Coronary artery (tissue), 2 donors: Measurements from ENCODE around the gene UBAP1L.
A peak's percentile ranks its signal among the peaks of the same experiment; 100 is the strongest.

ENCODE experiments used
- DNase-seq: peaks from one replicate; pipeline ENCODE4 v3.0.0-alpha.2; 2017; ENCODE audit warnings: low spot score
- H3K27ac ChIP-seq, 2 donors: fragments of 200-600 bp; sonication (generic); one replicate each; pipeline ENCODE4 v1.5.1; 2016 to 2019
- H3K4me3 ChIP-seq: fragments of 200-600 bp; sonication (generic); 2 replicates; pipeline ENCODE4 v1.5.1; 2016; ENCODE audit warnings: mild to moderate bottlenecking, moderate library complexity
- CTCF ChIP-seq: fragments of 200-600 bp; sonication (generic); IDR thresholded peaks from one replicate; pipeline ENCODE4 v1.5.1; 2019; ENCODE audit warnings: antibody characterized with exemption

UBAP1L gene

DNA sequence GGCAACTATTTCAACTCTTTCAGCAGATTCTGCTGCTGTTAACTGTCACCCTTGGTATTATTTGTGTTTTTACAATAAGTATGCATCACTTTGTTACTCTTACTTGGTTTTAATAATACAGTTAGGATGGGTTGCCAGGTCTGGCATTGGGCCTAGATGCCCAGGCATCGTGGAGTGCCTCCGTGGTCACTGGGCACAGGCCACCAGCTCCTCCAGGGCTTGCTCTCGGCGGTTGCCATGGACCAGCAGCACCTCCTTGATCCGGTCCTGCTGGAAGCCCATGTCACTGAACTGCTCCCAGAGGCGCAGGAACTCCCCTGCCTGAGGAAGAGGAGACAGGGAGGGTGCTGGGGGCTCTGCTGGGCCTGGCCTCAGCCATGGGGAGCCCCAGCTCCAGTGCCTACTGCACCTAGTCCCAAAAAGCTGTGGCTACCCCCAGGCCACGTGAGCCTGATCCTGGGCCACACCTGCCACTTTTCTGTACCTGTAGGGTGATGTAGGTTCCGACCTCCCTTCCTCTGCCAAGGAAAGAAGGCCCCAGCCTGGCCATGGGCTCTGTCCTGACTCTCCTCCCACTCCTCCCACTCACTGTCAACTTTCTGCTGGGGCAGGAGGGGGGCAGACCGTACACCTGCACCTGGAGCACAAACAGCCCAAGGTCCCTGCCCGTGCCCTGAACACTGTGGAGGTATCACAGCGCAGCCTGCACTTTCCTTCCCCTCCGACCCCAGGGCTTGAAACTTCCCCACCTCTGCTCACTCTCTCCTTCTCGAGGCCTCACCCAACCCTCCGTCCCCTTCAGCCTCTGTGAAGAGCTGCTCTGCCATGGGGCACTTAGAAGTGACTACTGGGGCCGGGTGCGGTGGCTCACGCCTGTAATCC is 21.8 kb downstream of the UBAP1L start:
- peak overlapping the region; percentile 76 to 94 for H3K27ac ChIP-seq
- TF ChIP-seq CTCF = no peak
- no peak overlapping the region for H3K4me3 ChIP-seq
- DNase-seq = peak; percentile 72

GRCh38 chr15:65091946-65092770 is 22.8 kb downstream of the UBAP1L start:
- DNase-seq = peak; percentile 59
- TF ChIP-seq CTCF = no peak
- peak overlapping the region; percentile 76 to 94 for H3K27ac ChIP-seq
- no peak overlapping the region for H3K4me3 ChIP-seq

DNA sequence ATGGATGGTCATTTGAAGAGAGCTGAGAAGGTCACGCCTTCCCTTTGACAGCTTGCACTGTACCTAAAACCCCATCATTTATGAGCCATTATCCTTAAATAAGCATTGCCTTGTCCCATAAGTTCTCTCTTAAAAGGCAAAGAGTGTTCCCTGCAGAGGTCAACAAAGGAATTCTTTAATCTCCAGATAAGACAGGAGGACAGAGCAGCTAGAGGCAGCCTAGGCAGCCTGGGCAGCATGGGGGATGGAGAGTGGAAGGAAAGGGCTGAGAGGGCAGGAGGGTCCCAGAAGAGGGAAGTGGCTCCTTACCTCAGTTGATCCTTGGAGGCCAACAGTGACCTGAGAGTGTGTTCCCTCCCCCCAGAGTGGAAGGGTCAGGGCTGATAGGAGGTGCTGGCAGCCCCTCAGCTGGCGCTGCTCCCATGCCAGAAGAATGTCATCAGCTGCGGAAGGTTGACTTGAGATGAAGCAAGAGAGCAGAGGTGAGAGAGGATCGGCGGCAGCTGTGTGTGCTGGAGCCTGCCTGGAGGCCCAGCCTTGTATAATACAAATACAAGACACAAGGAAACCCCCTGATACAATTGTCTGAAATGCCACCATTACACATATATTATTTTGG is 25.7 kb downstream of the UBAP1L start:
- DNase-seq = no peak

DNA sequence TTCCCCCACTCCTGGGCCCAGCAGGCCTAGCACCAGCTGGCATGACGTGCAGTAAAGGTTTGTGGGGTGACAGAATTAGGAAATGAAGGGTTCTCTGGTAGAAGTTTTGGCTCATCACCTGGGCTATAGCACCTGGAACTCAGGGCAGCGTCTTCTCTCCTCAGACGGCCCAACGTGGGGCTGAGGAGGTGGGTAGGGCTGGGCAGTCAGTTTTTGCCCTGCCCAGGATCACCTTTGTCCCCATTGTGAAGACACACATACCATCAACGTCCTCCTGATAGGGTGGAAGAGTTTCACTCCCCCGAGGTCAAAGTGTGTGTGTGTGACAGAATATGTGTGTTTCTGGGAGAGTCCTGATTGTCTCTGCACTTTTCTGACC is 26.4 kb downstream of the UBAP1L start:
- no peak for TF ChIP-seq CTCF
- Histone ChIP-seq H3K27ac (peak overlapping the region; percentile 70 to 94), H3K4me3 (no peak overlapping the region)
- DNase-seq = no peak

More for the DNA sequence above, 25.7 kb downstream of the UBAP1L start:
- peak overlapping the region; percentile 70 to 94 for H3K27ac ChIP-seq
- H3K4me3 ChIP-seq = no peak overlapping the region
- no peak for TF ChIP-seq CTCF

- Histone ChIP-seq H3K4me3 (no peak overlapping the region), H3K27ac (peak overlapping the region; percentile 70 to 94)
- peak; percentile 97 for DNase-seq
- TF ChIP-seq CTCF = no peak
Measured at GRCh38 chr15:65087873-65088642, 26.9 kb downstream of the UBAP1L start.

- Histone ChIP-seq H3K4me3 (no peak overlapping the region), H3K27ac (peak overlapping the region; percentile 70 to 94)
- no peak for DNase-seq
- no peak for TF ChIP-seq CTCF
Measured at GRCh38 chr15:65087411-65087810, 27.6 kb downstream of the UBAP1L start.
